SH-SY5Y (cell line): Measurements from ENCODE around the gene MMRN2.

Experiments used
- GATA2 ChIP-seq: IDR thresholded peaks from 2 replicates; pipeline ENCODE4 v1.6.1; 2011; ENCODE audit warnings: mild to moderate bottlenecking, low read depth, low read length
- GATA3 ChIP-seq: IDR thresholded peaks from 2 replicates; pipeline ENCODE4 v1.6.1; 2011; ENCODE audit warnings: low read depth, mild to moderate bottlenecking, low read length, moderate library complexity

GRCh38 chr10:86970162-86970981, 13.0 kb upstream of the MMRN2 start:
- TF ChIP-seq GATA3, result no peak
- no peak for TF ChIP-seq GATA2
